GM18520 (cell line): Measurements from ENCODE around the gene SARNP.
"Not testable (repeated sequence)": the region's sequence is repeated elsewhere in the genome, so short reads cannot be mapped to it uniquely, and the experiment has no call there.

Experiments
- ATAC-seq: cut with Tn5 transposase; IDR thresholded peaks from one replicate; pipeline ENCODE4 v1.9.1; 2021; ENCODE audit not compliant: unreplicated experiment

The SARNP gene

GRCh38 chr12:55797068-55797467 lies 20.5 kb downstream of the SARNP start:
- ATAC-seq = no peak

- no peak for ATAC-seq
These were observed 21.6 kb downstream of the SARNP start for GRCh38 chr12:55795950-55796349.

- no peak for ATAC-seq
These were observed 27.6 kb downstream of the SARNP start for GRCh38 chr12:55789893-55790292.

GRCh38 chr12:55789171-55789570 lies 28.4 kb downstream of the SARNP start:
- no peak for ATAC-seq

- ATAC-seq = no peak
These were observed 29.0 kb downstream of the SARNP start for GRCh38 chr12:55788546-55788945.

GRCh38 chr12:55780685-55781084 lies 36.8 kb downstream of the SARNP start:
- no peak for ATAC-seq

GRCh38 chr12:55777856-55778255 lies 39.7 kb downstream of the SARNP start:
- no peak for ATAC-seq

GRCh38 chr12:55771736-55772135 lies 45.8 kb downstream of the SARNP start:
- no peak for ATAC-seq

GRCh38 chr12:55767156-55767555 lies 50.4 kb downstream of the SARNP start:
- ATAC-seq = no peak

GRCh38 chr12:55765736-55766290 lies 51.7 kb downstream of the SARNP start:
- no peak for ATAC-seq

GRCh38 chr12:55762646-55763045 lies 54.9 kb downstream of the SARNP start:
- ATAC-seq = no peak

- no peak for ATAC-seq
These were observed 56.9 kb downstream of the SARNP start for GRCh38 chr12:55760663-55761062.

- ATAC-seq = not testable (repeated sequence)
These were observed 58.9 kb downstream of the SARNP start for GRCh38 chr12:55758575-55758974.

GRCh38 chr12:55757701-55758100 lies 59.8 kb downstream of the SARNP start:
- ATAC-seq = no peak

- ATAC-seq = no peak
These were observed 62.3 kb downstream of the SARNP start for GRCh38 chr12:55755246-55755645.

- ATAC-seq = no peak
These were observed 69.1 kb downstream of the SARNP start for GRCh38 chr12:55748230-55748993.

- no peak for ATAC-seq
These were observed 70.7 kb downstream of the SARNP start for GRCh38 chr12:55746913-55747231.

GRCh38 chr12:55746174-55746912 lies 71.2 kb downstream of the SARNP start:
- ATAC-seq = no peak

GRCh38 chr12:55745361-55746173 lies 72.0 kb downstream of the SARNP start:
- no peak for ATAC-seq

GRCh38 chr12:55744340-55745030 lies 73.0 kb downstream of the SARNP start:
- ATAC-seq = no peak
